HEK293T (cell line): Measurements from ENCODE around the gene CD226.
"Not testable (repeated sequence)": the region's sequence is repeated elsewhere in the genome, so short reads cannot be mapped to it uniquely, and the experiment has no call there.

ENCODE experiments used
- ARNT ChIP-seq: fragments of 450-650 bp; IDR thresholded peaks from 2 replicates; pipeline ENCODE4 v1.6.1; 2017; ENCODE audit warnings: mild to moderate bottlenecking
- BHLHE40 ChIP-seq: fragments of 450-650 bp; IDR thresholded peaks from 2 replicates; pipeline ENCODE4 v1.6.1; 2016; ENCODE audit warnings: mild to moderate bottlenecking, moderate library complexity, borderline replicate concordance
- ELF4 ChIP-seq: fragments of 450-650 bp; IDR thresholded peaks from 2 replicates; pipeline ENCODE4 v1.6.1; 2017; ENCODE audit warnings: antibody characterized with exemption
- FOXA1 ChIP-seq: fragments of 450-650 bp; IDR thresholded peaks from 2 replicates; pipeline ENCODE4 v1.6.1; 2016; ENCODE audit warnings: mild to moderate bottlenecking
- FOXK2 ChIP-seq: fragments of 450-650 bp; IDR thresholded peaks from 2 replicates; pipeline ENCODE4 v1.6.1; 2016; ENCODE audit warnings: mild to moderate bottlenecking
- FOXM1 ChIP-seq: fragments of 450-650 bp; IDR thresholded peaks from 2 replicates; pipeline ENCODE4 v1.6.1; 2017; ENCODE audit warnings: mild to moderate bottlenecking, borderline replicate concordance
- HDGF ChIP-seq: fragments of 450-650 bp; IDR thresholded peaks from 2 replicates; pipeline ENCODE4 v1.6.1; 2017; ENCODE audit warnings: antibody characterized with exemption, borderline replicate concordance
- NFRKB ChIP-seq: fragments of 450-650 bp; IDR thresholded peaks from 2 replicates; pipeline ENCODE4 v1.6.1; 2016; ENCODE audit warnings: mild to moderate bottlenecking, moderate library complexity
- SP1 ChIP-seq: fragments of 450-650 bp; IDR thresholded peaks from 2 replicates; pipeline ENCODE4 v1.6.1; 2017
- TARDBP ChIP-seq: fragments of 450-650 bp; IDR thresholded peaks from 2 replicates; pipeline ENCODE4 v1.6.1; 2016
- ZNF384 ChIP-seq: fragments of 450-650 bp; IDR thresholded peaks from 2 replicates; pipeline ENCODE4 v1.6.1; 2016

DNA sequence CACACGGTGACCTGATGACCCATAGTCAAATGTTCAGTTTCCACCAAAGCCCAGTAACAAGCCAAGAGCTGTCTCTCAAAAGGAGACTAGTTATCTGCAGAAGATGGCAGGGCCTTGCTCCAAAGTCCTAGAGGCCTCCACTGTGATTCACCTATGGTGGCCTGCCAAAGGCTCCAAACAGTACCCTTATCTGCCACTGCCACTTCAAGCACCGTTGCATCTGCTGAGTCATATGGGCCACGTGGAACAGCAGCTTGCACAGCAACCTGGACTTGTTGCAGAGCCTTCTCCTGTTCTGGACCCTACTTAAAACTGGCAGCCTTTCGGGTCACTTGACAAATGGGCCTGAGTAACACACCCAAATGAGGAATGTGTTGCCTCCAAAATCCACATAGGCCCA is 27.6 kb upstream of the CD226 start:
- TF ChIP-seq HDGF, NFRKB, FOXA1, TARDBP, FOXM1, SP1, ELF4, BHLHE40, ARNT, ZNF384, FOXK2: not testable (repeated sequence)
